SHP77 (cell line): Measurements from ENCODE around the gene PNCK.

Experiments
- DNase-seq, 2 experiments: peaks; one replicate each; lab custom pipeline; 2025; lab: John Stamatoyannopoulos, UW

PNCK gene

DNA sequence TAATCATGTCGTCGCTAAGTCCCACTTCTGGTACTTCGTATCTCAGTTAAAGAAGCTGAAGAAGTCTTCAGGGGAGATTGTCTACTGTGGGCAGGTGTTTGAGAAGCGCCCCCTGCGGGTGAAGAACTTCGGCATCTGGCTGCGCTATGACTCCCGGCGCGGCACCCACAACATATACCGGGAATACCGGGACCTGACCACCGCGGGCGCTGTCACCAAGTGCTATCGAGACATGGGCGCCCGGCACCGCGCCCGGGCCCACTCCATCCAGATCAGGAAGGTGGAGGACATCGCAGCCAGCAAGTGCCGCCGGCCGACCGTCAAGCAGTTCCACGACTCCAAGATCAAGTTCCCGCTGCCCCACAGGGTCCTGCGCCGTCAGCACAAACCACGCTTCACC, 11.3 kb downstream of the PNCK start:
- no peak for DNase-seq

DNA sequence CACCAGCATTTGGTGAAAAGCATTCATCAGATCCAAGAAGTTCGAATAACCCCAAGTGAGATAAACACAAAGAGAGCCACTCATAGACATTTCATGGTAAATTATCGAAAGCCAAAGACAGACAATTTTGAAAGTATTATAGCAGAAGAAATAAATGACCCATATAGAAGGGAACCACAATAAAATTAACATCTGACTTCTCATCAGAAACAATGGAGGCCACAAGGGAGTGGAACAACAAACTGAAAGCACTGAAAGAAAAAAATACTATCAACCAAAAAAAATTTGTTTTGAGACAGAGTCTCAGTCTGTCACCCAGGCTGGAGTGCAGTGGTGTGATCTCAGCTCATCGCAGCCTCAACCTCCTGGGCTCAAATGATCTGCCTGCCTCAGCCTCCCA, 14.3 kb downstream of the PNCK start:
- DNase-seq: no peak

DNA sequence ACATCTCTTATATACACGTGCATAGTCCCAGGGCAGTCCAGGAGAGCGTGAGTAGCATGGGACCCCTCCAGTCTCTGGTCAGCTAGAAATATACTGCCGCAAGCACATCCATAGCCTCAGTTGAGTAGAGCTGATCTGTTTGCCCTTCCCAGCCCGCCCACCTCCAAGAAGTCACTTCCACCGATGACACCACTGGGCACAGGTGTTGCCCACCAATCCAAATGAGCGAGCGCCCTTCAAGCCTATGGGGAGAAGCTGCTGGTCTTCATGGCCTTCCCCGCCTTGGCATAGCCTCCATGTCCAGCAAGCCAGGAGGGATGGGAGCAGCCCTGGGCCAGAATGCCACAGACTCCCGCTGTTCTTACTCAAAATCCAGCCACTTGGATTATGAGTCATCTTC, 16.5 kb downstream of the PNCK start:
- no peak for DNase-seq

DNA sequence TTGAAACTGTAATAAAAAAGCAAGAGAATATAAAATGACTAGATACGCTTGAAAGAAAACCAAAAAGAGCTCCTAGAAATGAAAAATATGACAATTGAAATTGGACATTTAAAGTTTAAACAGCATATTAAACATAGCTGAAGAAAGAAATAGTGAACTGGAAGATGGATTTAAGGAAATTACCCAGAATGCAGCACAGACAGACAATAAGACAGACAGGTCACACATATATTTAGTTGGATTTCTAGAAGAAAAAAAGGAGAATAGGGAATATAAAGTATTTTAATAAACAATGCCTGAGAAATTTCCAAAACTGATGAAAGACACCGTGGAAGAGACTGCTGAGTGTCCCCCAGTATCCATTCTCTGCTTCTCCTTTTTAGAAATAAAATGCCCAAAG, 20.1 kb downstream of the PNCK start:
- no peak for DNase-seq

DNA sequence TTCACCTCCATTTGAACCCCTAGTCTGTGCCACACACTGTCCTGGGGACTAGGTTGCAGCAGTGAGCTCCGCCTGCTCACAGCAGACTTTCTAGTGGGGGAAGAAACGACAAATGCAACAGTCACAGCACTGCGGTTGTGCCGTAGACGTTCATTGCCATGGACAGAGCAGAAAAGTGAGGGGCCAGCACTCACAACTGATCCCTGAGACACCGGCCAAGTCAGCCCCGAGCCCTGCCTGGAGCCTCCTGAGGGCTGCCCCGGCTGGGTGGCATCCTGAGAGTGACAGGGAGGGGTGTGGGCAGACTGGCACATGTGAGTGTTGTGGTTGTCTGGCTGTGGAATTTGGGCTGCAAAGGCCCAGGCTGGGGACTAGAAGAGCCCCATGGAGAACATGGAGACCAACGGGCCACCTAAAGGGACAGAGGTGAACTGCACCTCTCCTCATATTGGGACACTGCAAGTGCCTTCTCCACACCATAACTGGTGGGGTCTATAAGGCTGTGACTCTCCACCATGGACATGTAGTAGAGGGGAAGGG, 22.0 kb downstream of the PNCK start:
- no peak for DNase-seq

DNA sequence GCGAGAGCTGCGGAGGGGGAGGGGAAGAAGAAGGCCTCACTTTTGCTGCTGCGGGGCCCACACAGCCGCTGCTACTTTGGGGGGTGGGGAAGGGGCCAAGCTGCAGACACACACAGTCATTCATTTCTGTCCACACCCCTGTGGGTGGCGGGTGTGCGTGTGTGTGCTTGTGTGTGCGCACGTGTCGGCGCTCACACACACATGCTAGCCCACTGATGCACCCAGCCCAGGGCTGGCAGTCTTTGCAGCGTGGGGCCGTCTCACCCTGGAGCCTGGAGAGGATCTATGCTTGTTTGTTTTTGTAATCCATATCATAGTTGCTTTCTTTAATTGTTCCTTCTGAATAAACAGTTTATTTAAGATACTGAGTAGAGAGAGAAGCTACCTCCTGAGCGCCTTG, 22.7 kb downstream of the PNCK start:
- DNase-seq: no peak

DNA sequence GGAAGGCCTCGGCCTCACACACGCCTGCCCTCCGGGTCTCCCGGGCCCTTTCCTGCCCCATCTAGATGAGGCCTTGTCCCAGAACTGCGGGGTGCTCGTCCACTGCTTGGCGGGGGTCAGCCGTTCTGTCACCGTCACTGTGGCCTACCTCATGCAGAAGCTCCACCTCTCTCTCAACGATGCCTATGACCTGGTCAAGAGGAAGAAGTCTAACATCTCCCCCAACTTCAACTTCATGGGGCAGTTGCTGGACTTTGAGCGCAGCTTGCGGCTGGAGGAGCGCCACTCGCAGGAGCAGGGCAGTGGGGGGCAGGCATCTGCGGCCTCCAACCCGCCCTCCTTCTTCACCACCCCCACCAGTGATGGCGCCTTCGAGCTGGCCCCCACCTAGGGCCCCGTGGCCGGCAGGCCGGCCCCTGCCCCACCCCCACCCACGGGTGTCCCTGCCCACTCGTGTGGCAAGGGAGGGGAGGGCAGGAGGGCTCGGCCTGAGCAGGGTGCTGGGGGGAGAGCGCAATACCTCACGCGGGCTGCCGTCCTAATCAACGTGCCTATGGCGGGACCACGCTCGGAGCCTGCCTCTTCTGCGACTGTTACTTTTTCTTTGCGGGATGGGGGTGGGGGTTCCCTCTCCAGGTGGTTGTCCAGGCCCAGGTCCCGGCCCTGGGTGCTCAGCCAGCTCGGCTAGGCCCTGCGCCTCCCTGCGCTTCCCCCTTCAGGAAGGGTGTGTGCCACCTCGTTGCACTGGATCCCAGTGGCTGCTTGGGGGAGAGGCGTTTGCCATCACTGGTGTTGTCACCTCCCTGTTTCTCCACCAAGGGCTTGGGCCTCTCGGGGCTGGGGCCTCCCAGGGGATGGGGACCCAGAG, 23.5 kb downstream of the PNCK start:
- DNase-seq: no peak

DNA sequence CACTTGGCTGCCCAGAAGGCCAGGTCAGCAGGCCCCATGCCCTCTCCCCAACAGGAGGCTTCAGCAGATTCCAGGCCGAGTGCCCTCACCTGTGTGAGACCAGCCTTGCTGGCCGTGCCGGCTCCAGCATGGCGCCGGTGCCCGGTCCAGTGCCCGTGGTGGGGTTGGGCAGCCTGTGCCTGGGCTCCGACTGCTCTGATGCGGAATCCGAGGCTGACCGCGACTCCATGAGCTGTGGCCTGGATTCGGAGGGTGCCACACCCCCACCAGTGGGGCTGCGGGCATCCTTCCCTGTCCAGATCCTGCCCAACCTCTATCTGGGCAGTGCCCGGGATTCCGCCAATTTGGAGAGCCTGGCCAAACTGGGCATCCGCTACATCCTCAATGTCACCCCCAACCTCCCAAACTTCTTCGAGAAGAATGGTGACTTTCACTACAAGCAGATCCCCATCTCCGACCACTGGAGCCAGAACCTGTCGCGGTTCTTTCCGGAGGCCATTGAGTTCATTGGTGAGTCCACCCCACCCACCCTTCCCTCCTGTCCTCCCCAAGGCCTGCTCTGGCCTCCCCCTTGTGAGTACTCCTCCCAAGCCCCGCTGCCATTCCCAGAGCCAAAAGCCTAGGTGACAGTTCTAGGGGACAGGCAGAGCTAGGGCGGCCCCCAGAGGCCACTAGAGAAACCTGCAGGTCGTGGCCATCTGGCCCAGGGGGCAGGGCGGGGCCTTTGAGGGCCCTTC, 24.3 kb downstream of the PNCK start:
- DNase-seq: peak; percentile 18 to 41

DNA sequence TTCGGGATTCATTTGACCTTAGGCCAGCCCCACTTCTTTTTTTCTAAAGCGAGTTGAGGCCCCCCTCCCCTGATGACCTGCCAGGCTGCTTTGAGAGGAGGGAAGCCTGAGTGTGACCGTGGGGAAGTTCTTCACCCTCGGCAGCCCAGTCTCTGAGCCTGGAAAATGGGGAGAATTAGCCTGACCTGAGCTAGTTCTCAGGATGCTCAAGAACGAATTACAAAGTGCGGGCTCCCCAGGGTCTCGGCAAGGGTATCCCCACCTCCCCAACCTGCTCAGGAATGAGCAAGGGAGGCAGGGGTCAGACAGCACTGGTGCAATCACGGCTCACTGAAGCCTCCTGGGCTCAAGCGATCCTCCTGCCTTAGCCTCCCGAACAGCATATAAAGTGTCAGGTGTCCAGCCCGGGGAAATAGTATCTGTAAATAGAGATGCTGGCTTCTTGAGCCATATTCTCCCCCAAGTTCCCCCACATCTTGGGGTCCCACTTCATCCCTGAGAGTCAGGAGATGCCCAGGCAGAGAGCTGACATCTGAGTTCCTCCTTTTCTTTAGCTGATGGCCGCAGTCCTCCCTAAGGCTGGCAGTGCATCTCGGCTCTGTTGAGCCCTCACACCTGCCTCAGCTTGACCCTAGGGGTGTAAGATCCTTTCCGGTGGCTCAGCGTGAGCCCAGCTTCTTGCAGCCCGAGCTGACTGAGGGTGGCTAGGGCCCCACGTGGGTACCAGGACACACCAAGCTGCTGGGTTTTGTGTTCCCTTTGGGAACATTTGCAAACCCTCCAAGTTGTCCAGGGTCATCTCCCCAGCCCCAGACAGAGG, 25.0 kb downstream of the PNCK start:
- no peak for DNase-seq

DNA sequence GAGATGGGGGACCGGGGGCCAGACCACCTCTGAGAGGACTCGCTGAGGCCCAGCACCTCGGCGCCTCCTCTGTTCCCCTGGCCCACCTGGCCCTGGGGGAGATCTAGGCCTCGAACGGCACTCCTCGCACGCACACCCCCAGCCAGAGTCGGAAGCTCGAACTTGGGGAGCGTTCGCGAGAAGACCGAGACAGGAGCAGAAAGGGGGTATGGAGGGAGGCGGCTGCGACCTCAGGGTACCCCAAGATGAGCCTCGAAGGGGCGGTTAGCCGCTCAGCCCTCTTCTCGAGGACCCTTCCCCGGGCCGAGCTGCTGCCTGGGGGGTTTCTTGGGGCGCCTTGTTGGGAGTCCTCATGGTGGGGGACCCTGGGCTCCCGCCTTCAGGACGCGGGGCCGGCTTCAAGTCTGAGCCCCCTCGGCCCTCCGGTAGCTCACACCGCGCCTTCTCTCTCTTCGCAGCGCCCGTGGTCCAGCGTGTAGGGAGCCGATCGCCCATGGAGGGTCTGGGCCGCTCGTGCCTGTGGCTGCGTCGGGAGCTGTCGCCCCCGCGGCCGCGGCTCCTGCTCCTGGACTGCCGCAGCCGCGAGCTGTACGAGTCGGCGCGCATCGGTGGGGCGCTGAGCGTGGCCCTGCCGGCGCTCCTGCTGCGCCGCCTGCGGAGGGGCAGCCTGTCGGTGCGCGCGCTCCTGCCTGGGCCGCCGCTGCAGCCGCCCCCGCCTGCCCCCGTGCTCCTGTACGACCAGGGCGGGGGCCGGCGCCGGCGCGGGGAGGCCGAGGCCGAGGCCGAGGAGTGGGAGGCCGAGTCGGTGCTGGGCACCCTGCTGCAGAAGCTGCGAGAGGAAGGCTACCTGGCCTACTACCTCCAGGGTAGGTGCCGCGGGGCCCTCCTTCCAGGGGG, 25.9 kb downstream of the PNCK start:
- no peak for DNase-seq

DNA sequence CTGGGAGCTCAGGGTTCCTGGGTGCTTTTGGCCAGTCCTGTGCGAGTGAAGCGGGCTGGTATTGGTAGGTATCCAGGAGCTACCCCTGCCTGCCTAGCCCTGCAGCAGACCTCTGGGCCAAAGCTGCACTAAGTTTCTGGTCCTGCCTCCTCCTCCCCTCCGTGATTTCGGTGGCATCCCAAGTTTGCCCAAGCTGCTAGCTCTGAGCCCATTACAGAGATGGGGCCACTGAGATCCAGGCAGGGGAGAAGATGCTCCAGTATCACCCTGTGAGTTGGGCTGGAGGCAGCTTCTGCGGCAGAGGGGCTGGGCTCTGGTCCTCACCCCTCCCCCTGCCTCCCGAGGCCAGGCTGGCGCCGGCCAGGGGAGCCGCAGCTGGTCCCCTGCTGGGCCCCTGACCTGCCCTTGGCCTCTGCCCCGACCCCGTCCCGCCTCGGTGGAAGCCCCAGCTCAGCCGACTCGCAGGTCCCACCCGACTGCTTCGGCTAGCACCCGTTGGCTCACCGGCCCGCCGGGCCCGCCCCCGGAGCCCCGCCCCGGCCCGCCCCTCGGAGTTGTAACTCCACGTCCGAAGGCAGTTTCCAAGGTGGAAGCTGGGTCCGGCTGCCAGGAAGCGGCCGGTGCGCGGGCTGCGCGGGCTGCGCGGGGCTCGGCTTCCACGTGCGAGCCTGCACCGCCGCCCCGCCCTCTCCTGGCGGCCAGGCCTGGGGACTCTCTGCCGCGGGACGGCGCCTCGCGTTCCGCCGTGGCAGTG, 26.8 kb downstream of the PNCK start, which contains the start of gene DUSP9:
TSS of gene DUSP9 (plus strand) at position 584 of the 754 bp plus-strand sequence. CDS start 751 bp downstream, outside the sequence.
- DNase-seq: no peak

DNA sequence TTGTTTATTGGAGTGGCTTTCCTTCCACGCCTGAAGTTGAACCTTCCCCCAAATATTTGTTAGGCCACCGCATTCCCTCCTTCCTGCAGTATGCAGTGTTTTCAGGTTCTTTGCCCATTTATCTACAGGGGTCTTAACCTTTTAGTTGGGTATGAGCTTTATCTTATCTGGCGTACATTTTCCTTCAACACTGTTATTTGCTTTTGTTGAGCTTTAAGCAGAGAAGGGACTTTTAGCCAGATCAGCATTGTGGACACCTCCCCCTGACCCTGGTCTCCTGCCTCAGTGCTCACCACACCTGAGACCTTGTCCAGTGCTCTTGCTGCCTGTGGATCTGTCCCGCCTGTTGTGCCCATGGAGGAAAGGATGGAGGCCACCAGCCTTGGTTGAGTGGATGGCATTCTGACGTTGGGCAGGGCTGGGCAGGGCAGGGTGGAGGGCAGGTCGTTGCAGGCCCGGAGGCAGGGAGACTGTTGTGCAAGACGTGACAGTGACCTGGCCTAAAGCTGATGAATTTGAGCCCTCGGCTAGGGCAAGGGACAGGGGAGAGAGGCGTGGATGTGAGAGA, 27.6 kb downstream of the PNCK start:
- DNase-seq: no peak

DNA sequence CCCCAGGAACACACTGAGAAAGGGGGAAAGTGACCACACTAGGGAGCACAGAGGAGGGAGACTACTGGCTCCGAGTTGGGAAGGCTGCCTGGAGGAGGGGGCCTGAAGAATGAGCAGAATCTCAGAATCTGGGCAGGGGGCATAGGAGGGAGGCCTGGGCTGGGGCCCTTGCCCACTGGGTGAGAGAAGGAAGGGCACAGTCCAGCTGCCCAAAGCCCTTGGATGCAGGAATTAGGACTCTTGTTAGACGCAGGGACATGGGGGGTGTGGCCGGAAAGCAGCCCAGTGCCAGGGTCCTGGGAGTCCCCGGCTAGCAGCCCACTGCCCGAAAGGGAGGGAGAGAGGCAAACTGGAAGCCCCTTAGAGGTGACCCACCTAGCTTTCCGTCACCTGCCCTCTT, 28.5 kb downstream of the PNCK start:
- DNase-seq: no peak

DNA sequence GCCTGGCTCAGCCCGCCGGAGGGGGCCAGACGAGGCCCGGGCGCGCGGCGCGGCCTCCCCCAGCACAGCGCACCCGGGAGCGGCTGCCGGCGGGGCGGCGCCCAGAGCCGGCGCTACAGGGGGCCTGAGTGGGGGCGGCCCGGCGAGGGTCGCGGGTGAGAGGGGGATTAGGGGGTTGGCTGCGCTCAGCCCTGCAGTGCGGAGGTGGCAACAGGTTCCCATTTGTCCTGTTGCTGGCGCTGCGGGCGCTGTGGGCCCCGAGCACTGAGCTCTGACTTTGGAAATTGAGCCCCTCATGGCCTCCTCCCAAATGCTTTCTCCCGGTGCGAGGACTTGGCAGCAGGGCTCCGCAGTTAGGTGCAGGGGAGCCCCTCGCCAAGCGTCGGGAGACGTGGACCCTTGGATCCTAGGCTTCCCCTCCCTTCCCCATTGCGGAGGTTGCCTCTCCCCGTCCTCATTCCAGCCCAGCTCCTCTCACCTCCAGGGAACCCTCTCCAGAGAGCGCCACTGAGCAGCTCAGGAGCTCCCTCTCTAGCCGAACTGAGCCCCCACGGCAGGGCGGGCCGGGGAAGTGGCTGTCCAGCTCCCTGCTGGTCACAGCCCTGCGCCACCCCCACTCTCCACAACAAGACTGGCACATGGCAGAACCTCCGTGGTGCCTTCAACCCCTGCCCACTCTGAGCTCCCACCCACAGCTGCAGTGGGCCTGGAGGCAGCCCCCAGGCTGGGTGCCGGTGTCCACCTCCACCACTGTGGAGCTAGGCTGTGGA, 29.1 kb downstream of the PNCK start:
- no peak for DNase-seq

DNA sequence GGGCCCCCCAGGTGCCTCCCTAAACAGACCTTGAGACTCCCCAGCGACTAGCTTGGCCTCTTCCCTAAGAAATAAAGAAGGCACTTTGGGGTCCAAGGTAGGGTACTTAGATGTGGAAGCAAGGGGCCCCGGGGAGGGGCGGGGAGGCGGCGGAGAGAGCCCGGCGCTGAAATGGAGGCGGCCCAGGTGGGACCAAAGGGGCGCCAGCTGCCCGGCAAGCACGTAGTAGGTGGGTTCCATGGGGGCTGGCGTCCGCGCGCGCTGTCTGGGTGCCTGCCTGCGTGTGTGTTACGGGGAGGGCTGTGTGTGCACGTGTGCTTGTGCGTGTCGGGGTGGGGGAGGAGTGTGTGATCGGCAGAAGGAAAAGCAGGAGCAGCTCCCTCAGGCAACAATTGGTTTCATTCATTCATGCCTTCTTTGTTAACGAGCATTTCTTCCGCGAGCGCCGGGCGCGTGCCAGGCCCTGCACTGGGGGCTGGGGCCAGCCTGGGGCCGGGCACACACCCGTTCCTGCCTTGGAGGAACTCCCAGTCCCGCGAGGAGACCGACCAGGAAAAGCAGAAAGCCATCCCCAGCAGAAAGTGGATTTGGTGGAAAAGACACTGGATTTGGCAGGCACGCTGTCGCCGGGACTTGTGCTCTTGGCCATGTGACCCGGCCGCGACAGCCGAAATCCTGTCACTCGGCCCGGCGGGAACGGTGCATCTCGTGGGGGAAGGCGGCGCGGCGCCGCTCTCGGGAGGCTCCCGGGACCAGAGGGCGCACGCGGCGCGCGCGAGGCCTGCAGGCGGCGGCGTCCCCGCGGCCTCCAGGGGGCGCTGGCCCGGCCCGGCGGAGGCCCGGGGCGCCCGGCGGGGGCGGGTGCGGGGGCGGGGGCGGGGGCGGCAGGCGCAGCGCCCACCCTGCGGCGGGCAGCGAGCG, 29.9 kb downstream of the PNCK start:
- no peak for DNase-seq

DNA sequence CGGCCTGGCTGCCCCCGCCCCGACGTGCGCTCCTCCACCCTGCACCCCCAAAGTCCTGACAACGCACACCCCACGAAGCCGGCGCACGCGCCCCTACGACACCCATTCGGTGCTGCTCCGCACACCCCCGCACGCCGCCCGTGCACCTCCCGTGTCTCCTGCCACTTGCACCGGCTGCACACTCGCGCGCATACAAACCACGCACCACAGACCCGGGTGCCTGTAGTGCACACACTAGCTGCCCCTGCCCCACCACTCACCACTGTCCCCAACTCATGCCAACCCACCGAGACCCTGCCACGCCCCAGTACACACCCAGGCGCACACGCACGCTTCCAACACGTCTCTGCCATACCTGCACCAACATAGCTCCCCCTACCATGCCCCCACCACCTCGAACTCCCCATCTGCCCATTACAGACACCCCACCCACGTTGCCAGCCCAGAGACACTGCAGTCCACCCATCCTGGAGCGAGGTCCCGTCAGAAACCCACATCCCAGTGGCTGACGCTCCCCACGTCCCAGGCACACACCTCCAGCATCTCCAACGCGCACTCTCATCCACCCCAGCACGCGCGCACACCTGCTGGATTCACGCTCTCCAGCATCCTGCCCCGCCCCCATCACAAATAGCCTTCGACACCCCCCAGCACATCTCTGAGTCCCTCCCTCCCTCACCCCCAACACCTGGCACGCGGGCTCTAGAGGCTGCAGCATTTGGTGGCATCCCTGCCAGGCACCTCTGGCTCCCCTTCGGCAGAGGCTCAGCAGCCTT, 30.8 kb downstream of the PNCK start:
- DNase-seq: no peak

DNA sequence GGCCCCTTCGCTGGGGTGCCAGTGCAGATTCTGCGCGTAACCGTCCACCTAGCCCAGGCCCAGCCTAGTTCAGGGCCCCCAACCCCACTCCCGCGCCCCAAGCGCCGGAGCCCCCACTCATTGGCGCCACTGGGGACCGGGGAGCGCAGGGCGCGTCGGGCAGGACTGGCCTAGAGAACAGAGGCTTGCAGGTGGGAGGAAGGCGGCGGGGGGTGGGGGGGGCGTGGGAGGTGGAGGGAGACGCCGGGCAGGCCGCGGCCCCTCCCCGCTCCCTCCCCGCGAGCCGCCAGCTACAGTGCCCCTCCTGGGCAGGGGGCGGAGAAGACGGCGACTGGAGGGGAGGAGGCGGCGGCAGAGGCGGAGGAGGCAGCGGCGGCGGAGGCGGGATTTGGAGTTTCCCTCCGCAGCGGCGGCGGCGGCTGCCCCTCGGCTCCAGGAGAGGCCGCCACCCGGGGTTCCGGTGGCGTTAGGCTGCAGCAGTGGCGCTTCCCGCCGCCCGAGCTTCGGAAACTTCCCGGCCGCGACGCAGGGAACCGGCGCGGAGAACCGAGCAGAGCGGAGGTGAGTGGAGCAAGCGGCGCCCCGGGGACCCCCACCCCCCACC, 31.5 kb downstream of the PNCK start:
- DNase-seq: no peak
